Stimulated activated CD4-positive, alpha-beta T cell treated with anti-CD3 and anti-CD28 coated beads, Interleukin-4, amount 100 ng/mL, for 48 hours (primary cell): ENCODE results near the gene FFAR2.
A peak's percentile ranks its signal among the peaks of the same experiment; 100 is the strongest.

Experiments used
- DNase-seq, 2 donors: peaks; one replicate each; pipeline ENCODE4 v3.0.0-alpha.2; 2020; ENCODE audit warnings: low read depth in 2 of 2

FFAR2 gene

GRCh38 chr19:35486268-35486708 lies 38.2 kb downstream of the FFAR2 start:
- no peak for DNase-seq

GRCh38 chr19:35487656-35488182 lies 39.7 kb downstream of the FFAR2 start:
- DNase-seq = no peak

GRCh38 chr19:35488677-35489076 lies 40.6 kb downstream of the FFAR2 start:
- DNase-seq = no peak

- no peak for DNase-seq
Measured at GRCh38 chr19:35490364-35490763, 42.3 kb downstream of the FFAR2 start, which contains the start of gene KRTDAP. Gene KRTDAP, minus strand, starts transcription at chr19:35490464. Its CDS starts 22 bp downstream, at chr19:35490442.

- DNase-seq = no peak
Measured at GRCh38 chr19:35491836-35492360, 43.8 kb downstream of the FFAR2 start.

GRCh38 chr19:35493971-35494370 lies 45.9 kb downstream of the FFAR2 start:
- no peak for DNase-seq

- peak; percentile 69 to 76 for DNase-seq
Measured at GRCh38 chr19:35495107-35496064, 47.3 kb downstream of the FFAR2 start.

GRCh38 chr19:35497406-35497805 lies 49.3 kb downstream of the FFAR2 start:
- DNase-seq = no peak

- DNase-seq = no peak
Measured at GRCh38 chr19:35498220-35498619, 50.2 kb downstream of the FFAR2 start.

- no peak for DNase-seq
Measured at GRCh38 chr19:35498984-35499527, 51.0 kb downstream of the FFAR2 start.

- no peak for DNase-seq
Measured at GRCh38 chr19:35500611-35501010, 52.6 kb downstream of the FFAR2 start.
